ENCODE measurements around the gene CSTPP1.

DNA sequence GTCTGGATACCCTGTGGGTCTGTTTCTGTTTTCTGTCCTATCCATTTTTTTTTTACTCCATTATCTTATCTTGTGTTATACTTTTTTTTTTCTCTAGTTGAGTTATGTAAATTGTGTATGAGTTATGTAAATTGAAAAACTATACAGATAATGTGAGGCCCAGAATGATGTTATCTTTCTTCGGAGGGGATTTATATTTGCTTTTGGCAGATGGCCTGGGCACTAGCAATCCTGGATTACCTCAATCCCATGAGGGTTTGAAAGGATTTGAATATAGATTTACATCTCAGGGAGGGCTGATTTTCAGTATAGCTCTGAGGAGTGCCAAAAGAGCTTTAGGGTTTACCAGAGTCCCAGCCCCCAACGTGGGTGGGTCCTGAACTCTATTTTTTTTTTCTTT is 71.0 kb downstream of the CSTPP1 start:
- TF ChIP-seq CTCF (IDR thresholded peaks at IDR 0.05) (no peak), POLR2A (IDR thresholded peaks at IDR 0.05) (no peak)
